Spleen (tissue), 11 donors: ENCODE data around the gene PDLIM5. TPM values are rescaled to one million over a fixed set of nuclear protein-coding genes. Genes with fewer than 3 reads are reported as not detected.

Source experiments
- DNase-seq: peaks from one replicate; pipeline ENCODE4 v3.0.0-alpha.2; 2020
- H3K27ac ChIP-seq, 8 donors: fragments of 200-600 bp; sonication (generic) in 7 of 8; 1 replicate in 4 of 8; 2 replicates in 4 of 8; pipeline versions ENCODE4 v1.5.0 to v1.8.0; 2016 to 2021; ENCODE audit warnings: inconsistent platforms in 4 of 8, mild to moderate bottlenecking in 4 of 8, moderate library complexity in 1 of 8
- H3K27me3 ChIP-seq, 7 donors: fragments of 200-600 bp; sonication (generic) in 6 of 7; replicated peaks in 1 of 7; 1 replicate in 4 of 7; 2 replicates in 3 of 7; pipeline versions ENCODE4 v1.5.0 to v1.8.0; 2016 to 2021; ENCODE audit warnings: inconsistent platforms in 3 of 7, mild to moderate bottlenecking in 1 of 7
- H3K36me3 ChIP-seq, 6 donors: fragments of 200-600 bp; sonication (generic) in 5 of 6; 1 replicate in 4 of 6; 2 replicates in 2 of 6; pipeline versions ENCODE4 v1.5.0 to v1.8.0; 2016 to 2021; ENCODE audit warnings: inconsistent platforms in 2 of 6
- H3K4me1 ChIP-seq, 6 donors: fragments of 200-600 bp; sonication (generic) in 5 of 6; 1 replicate in 3 of 6; 2 replicates in 3 of 6; pipeline versions ENCODE4 v1.5.0 to v1.8.0; 2016 to 2021; ENCODE audit warnings: inconsistent platforms in 3 of 6
- H3K4me3 ChIP-seq, 8 donors: fragments of 200-600 bp; sonication (generic) in 7 of 8; 1 replicate in 4 of 8; 2 replicates in 4 of 8; pipeline versions ENCODE4 v1.5.0 to v1.8.0; 2016 to 2021; ENCODE audit warnings: inconsistent platforms in 4 of 8, mild to moderate bottlenecking in 4 of 8, moderate library complexity in 2 of 8
- H3K9me3 ChIP-seq, 8 donors: fragments of 200-600 bp; sonication (generic) in 7 of 8; 1 replicate in 4 of 8; 2 replicates in 4 of 8; pipeline versions ENCODE4 v1.5.0 to v1.8.0; 2016 to 2021; ENCODE audit warnings: inconsistent platforms in 4 of 8
- POLR2A ChIP-seq, 3 donors: fragments of 450-650 bp; IDR thresholded peaks; one replicate each; pipeline ENCODE4 v1.5.1; 2017; ENCODE audit warnings: antibody characterized with exemption in 3 of 3, mild to moderate bottlenecking in 1 of 3
- POLR2AphosphoS5 ChIP-seq, 3 donors: sonication (generic); formaldehyde crosslinking; IDR thresholded peaks; one replicate each; pipeline ENCODE4 v1.5.1; 2017; ENCODE audit warnings: antibody characterized with exemption in 3 of 3
- WGBS, 5 donors: extraction: QIAGEN DNeasy Blood & Tissue Kit in 3 of 5; methylation state at CpG; one replicate each; pipeline versions ENCODE4 v1.1.5 to v1.1.7; 2013 to 2018; 5-methylcytosine and 5-hydroxymethylcytosine counted together
- intact Hi-C: fragments of 100-400 bp; cut with DNase I; formaldehyde crosslinking; loops from one replicate; pipeline ENCODE4 v1.15.0; 2023; ENCODE audit warnings: low total_unique reads
- polyA plus RNA-seq, 3 donors: library from polyadenylated mRNA; stranded (reverse); fragments of 200-250 nt; gene quantifications; one replicate each; pipeline ENCODE4 v1.2.1, GENCODE V29; 2013
- total RNA-seq, 7 donors: library from RNA; depleted of rRNA in 3 of 7; stranded (reverse); fragments of >200 nt in 3 of 7; fragmentation: NEBNext Ultra II Directional in 4 of 7; extraction: Animal tissue kit (Norgen Biotek cat#: 25700) in 4 of 7; gene quantifications; one replicate each; pipeline versions ENCODE4 v1.1.0 to v1.2.1, GENCODE V29; 2016 to 2021
- TF ChIP-seq, protein P1 (sequence below), 11 experiments: fragments of 200-600 bp in 7 of 11; fragments of 450-650 bp in 4 of 11; sonication (generic) in 4 of 11; IDR thresholded peaks in 8 of 11; conservative IDR thresholded peaks in 3 of 11; 1 replicate in 7 of 11; 2 replicates in 4 of 11; pipeline versions ENCODE4 v1.4.0 to v1.8.0; 2016 to 2021; ENCODE audit warnings: antibody characterized with exemption in 11 of 11, inconsistent platforms in 4 of 11, mild to moderate bottlenecking in 1 of 11
- donor health status: healthy with polysubstance abuse.
- donor health status: DM: no; HTN: no; CAD: no; lungs with moderate emphysema.
- donor health status: DM: no; HTN: no; CAD: no.
- donor health status: Bipolar disorder and iron deficiency.
- donor health status: healthy.
- donor health status: DM: no; HTN: no; CAD: no.
- donor health status: DM: yes; HTN: yes; CAD: no.

PDLIM5 gene
- total and polyA plus RNA-seq, 10 donors = 9.4 to 182 (median 74.9) TPM

DNA sequence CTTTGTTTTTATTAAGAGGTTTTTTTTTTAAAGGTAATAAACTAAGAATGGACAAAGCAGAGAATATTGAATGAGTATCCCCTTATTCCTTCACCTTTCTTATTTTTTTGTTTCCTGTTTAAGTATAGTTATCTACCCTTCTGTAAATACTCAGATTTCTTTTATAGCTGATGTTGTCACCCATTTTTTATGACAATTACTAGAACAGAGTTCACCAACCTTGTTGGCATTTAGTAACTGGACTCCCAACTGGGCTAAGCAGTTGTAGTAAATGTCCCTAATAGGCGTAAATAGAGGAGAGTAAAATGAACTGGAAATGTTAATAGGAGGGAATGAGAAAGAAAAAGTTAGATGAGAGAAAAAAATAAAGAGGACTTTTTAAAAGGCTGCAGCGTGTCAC, 9.8 kb downstream of the PDLIM5 start:
- H3K9me3 ChIP-seq = no peaks in the 10 kb centered on the region
- peaks cover 0 to 10% (median 2%) of the 10 kb centered on the region in 6 donors for H3K36me3 ChIP-seq
- no peak for TF ChIP-seq POLR2A (IDR thresholded peaks at IDR 0.05)
- TF ChIP-seq POLR2AphosphoS5 (IDR thresholded peaks at IDR 0.05) = no peak
- TF ChIP-seq, protein P1, sequence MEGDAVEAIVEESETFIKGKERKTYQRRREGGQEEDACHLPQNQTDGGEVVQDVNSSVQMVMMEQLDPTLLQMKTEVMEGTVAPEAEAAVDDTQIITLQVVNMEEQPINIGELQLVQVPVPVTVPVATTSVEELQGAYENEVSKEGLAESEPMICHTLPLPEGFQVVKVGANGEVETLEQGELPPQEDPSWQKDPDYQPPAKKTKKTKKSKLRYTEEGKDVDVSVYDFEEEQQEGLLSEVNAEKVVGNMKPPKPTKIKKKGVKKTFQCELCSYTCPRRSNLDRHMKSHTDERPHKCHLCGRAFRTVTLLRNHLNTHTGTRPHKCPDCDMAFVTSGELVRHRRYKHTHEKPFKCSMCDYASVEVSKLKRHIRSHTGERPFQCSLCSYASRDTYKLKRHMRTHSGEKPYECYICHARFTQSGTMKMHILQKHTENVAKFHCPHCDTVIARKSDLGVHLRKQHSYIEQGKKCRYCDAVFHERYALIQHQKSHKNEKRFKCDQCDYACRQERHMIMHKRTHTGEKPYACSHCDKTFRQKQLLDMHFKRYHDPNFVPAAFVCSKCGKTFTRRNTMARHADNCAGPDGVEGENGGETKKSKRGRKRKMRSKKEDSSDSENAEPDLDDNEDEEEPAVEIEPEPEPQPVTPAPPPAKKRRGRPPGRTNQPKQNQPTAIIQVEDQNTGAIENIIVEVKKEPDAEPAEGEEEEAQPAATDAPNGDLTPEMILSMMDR (IDR thresholded peaks at IDR 0.05 in 8 of 11, conservative IDR thresholded peaks at IDR 0.05 in 3 of 11) = no peak
- no peak overlapping the region for H3K27ac ChIP-seq
- H3K27me3 ChIP-seq = no peaks in the 10 kb centered on the region
- no peak overlapping the region for H3K4me3 ChIP-seq
- 94 to 97% (median 95%) methylated on average over 2 of the region's 2 CpGs for WGBS, 5 donors
- DNase-seq = no peak
- H3K4me1 ChIP-seq = peaks cover 4 to 40% (median 11%) of the 10 kb centered on the region in 6 donors
- intact Hi-C loops = loop anchor here (10.0 kb wide), 1 partner anchor 113 kb away; no protein-coding TSS in a partner anchor

DNA sequence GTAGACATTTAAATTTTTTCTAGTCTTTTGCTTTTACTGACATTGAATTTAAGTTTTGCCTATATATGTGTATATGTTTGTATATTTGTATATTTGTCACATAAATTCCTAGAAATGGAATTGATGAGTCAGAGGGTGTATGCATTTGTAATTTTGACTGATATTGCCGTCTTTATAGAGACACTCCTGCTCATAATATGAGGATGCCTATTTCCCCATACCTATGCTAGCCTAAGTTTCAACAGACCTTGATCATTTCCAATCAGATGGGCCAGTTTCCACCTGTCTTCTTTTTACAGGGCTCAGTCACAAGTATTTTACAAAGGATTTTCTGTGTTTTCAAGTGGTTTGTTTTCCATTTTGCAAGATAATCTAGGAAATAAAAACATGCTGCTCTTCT, 10.8 kb downstream of the PDLIM5 start:
- TF ChIP-seq POLR2A (IDR thresholded peaks at IDR 0.05) = no peak
- TF ChIP-seq POLR2AphosphoS5 (IDR thresholded peaks at IDR 0.05) = no peak
- TF ChIP-seq, protein P1 (IDR thresholded peaks at IDR 0.05 in 8 of 11, conservative IDR thresholded peaks at IDR 0.05 in 3 of 11) = no peak
- WGBS, 5 donors = 86 to 98% (median 94%) methylated on average over 1 of the region's 1 CpG
- Histone ChIP-seq H3K4me1 (peaks cover under 1 to 29% (median 8%) of the 10 kb centered on the region in 6 donors), H3K36me3 (peaks cover 0 to 4% (median 0%) of the 10 kb centered on the region in 6 donors), H3K9me3 (no peaks in the 10 kb centered on the region), H3K4me3 (no peak overlapping the region), H3K27me3 (no peaks in the 10 kb centered on the region), H3K27ac (no peak overlapping the region)
- intact Hi-C loops = loop anchor here (10.0 kb wide), 1 partner anchor 112 kb away; no protein-coding TSS in a partner anchor
- DNase-seq = no peak

DNA sequence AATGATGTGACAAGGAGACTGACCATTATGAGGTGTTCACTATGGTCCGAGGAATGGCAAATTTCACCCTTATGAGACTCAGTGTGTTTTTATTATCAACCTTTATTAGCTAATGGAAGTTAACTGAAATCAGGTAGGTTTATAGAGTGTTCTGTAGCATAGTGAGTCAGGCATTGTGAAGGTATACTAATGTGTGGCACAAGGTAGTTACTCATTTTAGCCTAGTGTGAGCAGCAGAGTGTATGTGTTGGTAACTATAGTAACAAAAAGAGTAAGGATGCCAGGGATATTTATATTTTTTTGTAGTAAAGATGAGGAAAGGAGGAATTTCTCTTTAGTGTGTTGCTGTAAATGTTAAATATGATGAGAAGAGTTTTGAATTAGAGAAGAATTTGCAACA, 12.0 kb downstream of the PDLIM5 start:
- H3K4me1 ChIP-seq = peaks cover 0 to 17% (median 6%) of the 10 kb centered on the region in 6 donors
- no peaks in the 10 kb centered on the region for H3K27me3 ChIP-seq
- H3K36me3 ChIP-seq = peaks cover 0 to 4% (median 0%) of the 10 kb centered on the region in 6 donors
- intact Hi-C loops = loop anchor here (10.0 kb wide), 1 partner anchor 111 kb away; no protein-coding TSS in a partner anchor
- WGBS, 5 donors = 95 to 98% (median 95%) methylated on average over 1 of the region's 1 CpG
- TF ChIP-seq, protein P1 (IDR thresholded peaks at IDR 0.05 in 8 of 11, conservative IDR thresholded peaks at IDR 0.05 in 3 of 11) = no peak
- no peak for TF ChIP-seq POLR2A (IDR thresholded peaks at IDR 0.05)
- TF ChIP-seq POLR2AphosphoS5 (IDR thresholded peaks at IDR 0.05) = no peak
- no peaks in the 10 kb centered on the region for H3K9me3 ChIP-seq
- no peak overlapping the region for H3K4me3 ChIP-seq
- H3K27ac ChIP-seq = no peak overlapping the region
- DNase-seq = no peak

DNA sequence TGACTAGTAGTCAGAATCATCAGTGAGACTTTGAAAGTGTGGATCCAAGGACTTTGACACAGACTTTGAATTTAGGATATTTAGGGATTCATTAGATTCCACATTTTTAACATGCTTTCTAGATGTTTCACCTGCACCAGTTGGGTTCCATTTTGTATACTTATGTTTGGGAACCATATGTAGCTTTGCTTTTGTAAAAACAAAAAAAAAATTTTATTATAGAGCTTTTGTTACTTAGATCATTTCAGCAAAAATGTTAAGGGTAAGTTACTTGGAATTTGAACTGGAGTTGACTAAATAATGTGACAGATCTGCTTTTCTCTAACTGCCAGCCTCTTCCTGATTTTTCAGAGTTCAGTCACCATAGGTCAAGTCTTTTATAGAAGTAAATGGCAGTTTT, 14.6 kb downstream of the PDLIM5 start:
- Histone ChIP-seq H3K9me3 (peaks cover 0 to 3% (median 0%) of the 10 kb centered on the region in 8 donors), H3K36me3 (no peaks in the 10 kb centered on the region), H3K4me1 (peaks cover 0 to 15% (median 0%) of the 10 kb centered on the region in 6 donors), H3K27ac (no peak overlapping the region), H3K4me3 (no peak overlapping the region), H3K27me3 (no peaks in the 10 kb centered on the region)
- intact Hi-C loops = loop anchor here (10.0 kb wide), 1 partner anchor 108 kb away; no protein-coding TSS in a partner anchor
- no peak for DNase-seq
- TF ChIP-seq POLR2AphosphoS5 (IDR thresholded peaks at IDR 0.05) (no peak), POLR2A (IDR thresholded peaks at IDR 0.05) (no peak)
- TF ChIP-seq, protein P1 (IDR thresholded peaks at IDR 0.05 in 8 of 11, conservative IDR thresholded peaks at IDR 0.05 in 3 of 11) = no peak
